ENCODE data around the gene RSAD1.

Gene RSAD1

GRCh38 chr17:50527155-50527762 lies 48.6 kb downstream of the RSAD1 start:
- Histone ChIP-seq H3K4me1 (ENCODE audit: control insufficient read depth, low read length) (no peaks in the 10 kb centered on the region), H3F3A (ENCODE audit: control insufficient read depth, insufficient read depth) (no peaks in the 10 kb centered on the region), H3K27me3 (ENCODE audit: control insufficient read depth, low read length) (peaks cover 12% of the 10 kb centered on the region), H3K27ac (ENCODE audit: low read depth, low read length) (no peak overlapping the region), H3K4me3 (ENCODE audit: low read length) (no peak overlapping the region), H3K9me2 (replicated peaks; ENCODE audit: control insufficient read depth, low read length) (no peaks in the 10 kb centered on the region), H3K4me2 (ENCODE audit: low read length) (no peak overlapping the region), H3K79me2 (ENCODE audit: control insufficient read depth, low read length) (no peaks in the 10 kb centered on the region), H3K9me3 (ENCODE audit: control insufficient read depth, insufficient read depth, low read length) (no peaks in the 10 kb centered on the region), H3K36me3 (ENCODE audit: control insufficient read depth, low read length) (no peaks in the 10 kb centered on the region), H4K20me1 (ENCODE audit: control insufficient read depth, insufficient read depth, low read depth, low read length) (no peaks in the 10 kb centered on the region)
- TF ChIP-seq EZH2phosphoT487 (IDR thresholded peaks at IDR 0.05; ENCODE audit: borderline replicate concordance, low read length) (no peak), CTCF (IDR thresholded peaks at IDR 0.05; ENCODE audit: low read depth, low read length, poor library complexity, severe bottlenecking) (no peak)

GRCh38 chr17:50527949-50528474 lies 49.4 kb downstream of the RSAD1 start:
- Histone ChIP-seq H3K9me3 (ENCODE audit: control insufficient read depth, insufficient read depth, low read length) (no peaks in the 10 kb centered on the region), H3K27me3 (ENCODE audit: control insufficient read depth, low read length) (peaks cover 20% of the 10 kb centered on the region), H3K4me3 (ENCODE audit: low read length) (no peak overlapping the region), H3K36me3 (ENCODE audit: control insufficient read depth, low read length) (no peaks in the 10 kb centered on the region), H3K79me2 (ENCODE audit: control insufficient read depth, low read length) (no peaks in the 10 kb centered on the region), H4K20me1 (ENCODE audit: control insufficient read depth, insufficient read depth, low read depth, low read length) (no peaks in the 10 kb centered on the region), H3K9me2 (replicated peaks; ENCODE audit: control insufficient read depth, low read length) (no peaks in the 10 kb centered on the region), H3K27ac (ENCODE audit: low read depth, low read length) (no peak overlapping the region), H3F3A (ENCODE audit: control insufficient read depth, insufficient read depth) (no peaks in the 10 kb centered on the region), H3K4me2 (ENCODE audit: low read length) (no peak overlapping the region), H3K4me1 (ENCODE audit: control insufficient read depth, low read length) (no peaks in the 10 kb centered on the region)
- TF ChIP-seq EZH2phosphoT487 (IDR thresholded peaks at IDR 0.05; ENCODE audit: borderline replicate concordance, low read length), result no peak
- TF ChIP-seq CTCF (IDR thresholded peaks at IDR 0.05; ENCODE audit: low read depth, low read length, poor library complexity, severe bottlenecking), result no peak

GRCh38 chr17:50529849-50530248 lies 51.2 kb downstream of the RSAD1 start:
- no peaks in the 10 kb centered on the region for H3K9me3 ChIP-seq (ENCODE audit: control insufficient read depth, insufficient read depth, low read length)
- peaks cover 37% of the 10 kb centered on the region for H3K27me3 ChIP-seq (ENCODE audit: control insufficient read depth, low read length)
- H3K9me2 ChIP-seq (replicated peaks; ENCODE audit: control insufficient read depth, low read length), result no peaks in the 10 kb centered on the region
- H3K4me2 ChIP-seq (ENCODE audit: low read length), result no peak overlapping the region
- H3F3A ChIP-seq (ENCODE audit: control insufficient read depth, insufficient read depth), result no peaks in the 10 kb centered on the region
- H3K79me2 ChIP-seq (ENCODE audit: control insufficient read depth, low read length), result no peaks in the 10 kb centered on the region
- no peak overlapping the region for H3K4me3 ChIP-seq (ENCODE audit: low read length)
- H3K27ac ChIP-seq (ENCODE audit: low read depth, low read length), result no peak overlapping the region
- no peaks in the 10 kb centered on the region for H4K20me1 ChIP-seq (ENCODE audit: control insufficient read depth, insufficient read depth, low read depth, low read length)
- H3K36me3 ChIP-seq (ENCODE audit: control insufficient read depth, low read length), result no peaks in the 10 kb centered on the region
- TF ChIP-seq EZH2phosphoT487 (IDR thresholded peaks at IDR 0.05; ENCODE audit: borderline replicate concordance, low read length) (no peak), CTCF (IDR thresholded peaks at IDR 0.05; ENCODE audit: low read depth, low read length, poor library complexity, severe bottlenecking) (no peak)
- H3K4me1 ChIP-seq (ENCODE audit: control insufficient read depth, low read length), result no peaks in the 10 kb centered on the region
